Lower lobe of right lung (tissue), 2 donors: ENCODE measurements around the gene DOK7. TPM values are rescaled to one million over a fixed set of nuclear protein-coding genes. Genes with fewer than 3 reads are reported as not detected.

Experiments
- ATAC-seq, 2 donors: fragments of 200-7000 bp; cut with Tn5 transposase; one replicate each; pipeline ENCODE4 v1.9.1; 2020 to 2022; ENCODE audit warnings: mild to moderate bottlenecking in 2 of 2, moderate library complexity in 2 of 2
- DNase-seq: peaks from one replicate; pipeline ENCODE4 v3.0.0-alpha.2; 2020
- H3K27ac ChIP-seq: fragments of 200-600 bp; one replicate; pipeline ENCODE4 v1.8.0; 2022
- H3K27me3 ChIP-seq: fragments of 200-600 bp; one replicate; pipeline ENCODE4 v1.8.0; 2022; ENCODE audit warnings: low read depth
- H3K36me3 ChIP-seq: fragments of 200-600 bp; one replicate; pipeline ENCODE4 v1.8.0; 2022; ENCODE audit warnings: mild to moderate bottlenecking
- H3K4me1 ChIP-seq: fragments of 200-600 bp; one replicate; pipeline ENCODE4 v1.8.0; 2022
- H3K4me3 ChIP-seq: fragments of 200-600 bp; one replicate; pipeline ENCODE4 v1.8.0; 2022; ENCODE audit warnings: mild to moderate bottlenecking
- H3K9me3 ChIP-seq: fragments of 200-600 bp; one replicate; pipeline ENCODE4 v1.8.0; 2022
- intact Hi-C: fragments of 100-400 bp; cut with DNase I; formaldehyde crosslinking; loops from one replicate; pipeline ENCODE4 v1.11.0; 2022
- total RNA-seq: library from RNA; stranded (reverse); fragmentation: NEBNext Ultra II Directional; extraction: Animal tissue kit (Norgen Biotek cat#: 25700); gene quantifications from one replicate; pipeline ENCODE4 v1.2.1, GENCODE V29; 2021
- TF ChIP-seq, protein P1 (sequence below): fragments of 200-600 bp; IDR thresholded peaks from one replicate; pipeline ENCODE4 v1.8.0; 2022; ENCODE audit warnings: antibody characterized with exemption, mild to moderate bottlenecking
- donor health status: DM: no; HTN: yes; CAD: no; lungs with severe emphysema.

The DOK7 gene
- total RNA-seq, 1 donor from 2014 or later: 4.0 TPM

DNA sequence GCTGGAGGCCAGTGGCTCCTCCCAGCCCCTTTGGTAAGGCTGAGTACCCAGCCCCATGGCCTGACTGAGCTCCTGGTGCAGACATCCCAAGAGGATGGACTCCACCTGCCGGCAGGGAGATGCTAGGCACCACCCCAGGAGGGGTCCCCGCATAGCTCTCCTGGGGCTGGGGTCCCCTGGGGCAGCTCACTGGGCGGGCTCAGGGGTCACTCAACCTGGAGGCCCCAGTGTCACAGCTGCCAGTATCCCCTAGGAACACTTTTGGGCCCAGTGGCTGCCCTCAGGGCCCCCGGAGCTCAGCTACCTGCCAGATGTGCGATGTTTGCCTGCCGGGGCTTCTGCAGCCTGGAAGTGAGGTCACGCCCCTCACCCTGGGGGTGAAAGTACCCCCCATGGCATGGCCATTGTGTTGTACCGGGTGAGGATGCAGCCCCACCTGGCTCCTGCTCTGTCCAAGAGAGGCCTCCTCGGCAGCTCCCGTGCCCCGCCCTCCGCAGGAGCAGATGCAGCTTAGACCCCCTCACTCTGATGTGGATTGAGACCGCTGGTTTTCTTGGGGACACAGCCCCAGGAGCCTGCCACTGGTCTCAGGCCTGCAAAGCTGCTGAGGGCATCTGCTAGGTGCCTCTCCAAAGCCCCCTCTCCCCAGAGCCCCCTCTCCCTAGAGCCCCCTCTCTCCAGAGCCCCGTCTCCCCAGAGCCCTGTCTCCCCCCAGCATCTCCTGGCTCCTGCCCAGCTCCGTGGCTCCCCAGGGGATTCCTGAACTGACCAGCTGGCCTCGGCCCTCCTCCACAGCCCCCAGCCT lies 28.0 kb upstream of the DOK7 start:
- H3K4me3 ChIP-seq: no peak overlapping the region
- H3K36me3 ChIP-seq: peaks cover 29% of the 10 kb centered on the region
- ATAC-seq (no peak), DNase-seq (no peak)
- no peak overlapping the region for H3K27ac ChIP-seq
- no peaks in the 10 kb centered on the region for H3K27me3 ChIP-seq
- TF ChIP-seq, protein P1, sequence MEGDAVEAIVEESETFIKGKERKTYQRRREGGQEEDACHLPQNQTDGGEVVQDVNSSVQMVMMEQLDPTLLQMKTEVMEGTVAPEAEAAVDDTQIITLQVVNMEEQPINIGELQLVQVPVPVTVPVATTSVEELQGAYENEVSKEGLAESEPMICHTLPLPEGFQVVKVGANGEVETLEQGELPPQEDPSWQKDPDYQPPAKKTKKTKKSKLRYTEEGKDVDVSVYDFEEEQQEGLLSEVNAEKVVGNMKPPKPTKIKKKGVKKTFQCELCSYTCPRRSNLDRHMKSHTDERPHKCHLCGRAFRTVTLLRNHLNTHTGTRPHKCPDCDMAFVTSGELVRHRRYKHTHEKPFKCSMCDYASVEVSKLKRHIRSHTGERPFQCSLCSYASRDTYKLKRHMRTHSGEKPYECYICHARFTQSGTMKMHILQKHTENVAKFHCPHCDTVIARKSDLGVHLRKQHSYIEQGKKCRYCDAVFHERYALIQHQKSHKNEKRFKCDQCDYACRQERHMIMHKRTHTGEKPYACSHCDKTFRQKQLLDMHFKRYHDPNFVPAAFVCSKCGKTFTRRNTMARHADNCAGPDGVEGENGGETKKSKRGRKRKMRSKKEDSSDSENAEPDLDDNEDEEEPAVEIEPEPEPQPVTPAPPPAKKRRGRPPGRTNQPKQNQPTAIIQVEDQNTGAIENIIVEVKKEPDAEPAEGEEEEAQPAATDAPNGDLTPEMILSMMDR: no peak
- H3K4me1 ChIP-seq: peaks cover 8% of the 10 kb centered on the region
- intact Hi-C loops: no loop called here
- H3K9me3 ChIP-seq: no peaks in the 10 kb centered on the region

DNA sequence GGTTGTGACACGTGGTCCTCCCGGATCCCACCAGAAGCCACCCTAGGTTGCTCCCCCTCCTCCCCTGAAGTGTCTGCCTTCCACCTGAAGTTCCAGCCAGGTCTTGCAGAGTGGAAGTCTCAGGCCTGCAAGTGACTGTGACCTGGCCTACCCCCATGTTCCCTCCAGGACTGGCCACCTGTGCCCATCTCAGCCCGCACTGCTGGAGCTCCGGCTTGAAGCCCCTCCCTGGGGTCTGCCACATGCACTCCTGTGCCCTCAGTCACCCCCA lies 27.5 kb upstream of the DOK7 start:
- ATAC-seq (no peak), DNase-seq (no peak)
- no peaks in the 10 kb centered on the region for H3K9me3 ChIP-seq
- TF ChIP-seq, protein P1: no peak
- intact Hi-C loops: no loop called here
- peaks cover 25% of the 10 kb centered on the region for H3K36me3 ChIP-seq
- H3K27me3 ChIP-seq: no peaks in the 10 kb centered on the region
- no peak overlapping the region for H3K4me3 ChIP-seq
- no peak overlapping the region for H3K27ac ChIP-seq
- H3K4me1 ChIP-seq: peaks cover 8% of the 10 kb centered on the region

DNA sequence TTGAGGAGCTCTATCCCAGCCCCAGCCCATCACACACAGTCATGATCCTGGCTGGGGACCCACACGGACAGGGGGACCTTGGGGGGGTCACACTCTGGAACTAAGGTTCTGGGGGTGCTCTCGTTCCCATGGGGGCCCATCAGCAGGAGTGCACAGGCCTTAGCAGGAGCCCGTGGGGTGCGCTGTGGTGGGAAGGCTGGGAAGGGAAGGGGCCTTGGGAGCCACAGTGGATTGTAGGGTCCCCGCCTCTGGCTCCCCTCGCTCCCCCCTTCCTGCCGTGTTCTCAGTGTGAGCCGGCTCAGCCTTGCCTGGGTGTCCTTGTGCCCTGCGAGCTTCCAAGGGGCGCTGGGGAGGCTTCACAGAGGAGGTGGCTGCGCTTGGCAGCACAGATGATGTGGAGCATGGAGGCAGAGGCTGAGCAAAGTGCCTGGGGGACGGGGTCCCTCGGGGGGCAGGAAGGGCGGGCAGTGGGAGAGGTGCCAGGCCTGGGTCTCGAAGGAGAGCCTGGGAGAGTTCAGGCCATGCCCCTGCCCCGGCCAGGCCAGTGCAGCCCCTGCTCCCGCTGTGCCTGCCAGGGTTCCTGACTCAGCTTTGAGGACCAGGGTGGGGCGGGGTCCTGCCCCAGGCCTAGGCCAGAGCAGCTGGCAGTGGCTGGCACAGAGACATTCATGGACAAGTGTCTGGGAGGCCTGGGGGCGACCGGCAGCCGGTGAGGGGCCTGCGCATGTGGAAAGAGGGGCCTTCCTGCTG lies 26.9 kb upstream of the DOK7 start:
- H3K27me3 ChIP-seq: no peaks in the 10 kb centered on the region
- H3K4me1 ChIP-seq: peaks cover 8% of the 10 kb centered on the region
- intact Hi-C loops: no loop called here
- TF ChIP-seq, protein P1: no peak
- no peaks in the 10 kb centered on the region for H3K9me3 ChIP-seq
- peaks cover 19% of the 10 kb centered on the region for H3K36me3 ChIP-seq
- no peak overlapping the region for H3K4me3 ChIP-seq
- H3K27ac ChIP-seq: peak overlapping the region; percentile 31
- DNase-seq (no peak), ATAC-seq (peak in 1 of 2 donors; percentile 2)

DNA sequence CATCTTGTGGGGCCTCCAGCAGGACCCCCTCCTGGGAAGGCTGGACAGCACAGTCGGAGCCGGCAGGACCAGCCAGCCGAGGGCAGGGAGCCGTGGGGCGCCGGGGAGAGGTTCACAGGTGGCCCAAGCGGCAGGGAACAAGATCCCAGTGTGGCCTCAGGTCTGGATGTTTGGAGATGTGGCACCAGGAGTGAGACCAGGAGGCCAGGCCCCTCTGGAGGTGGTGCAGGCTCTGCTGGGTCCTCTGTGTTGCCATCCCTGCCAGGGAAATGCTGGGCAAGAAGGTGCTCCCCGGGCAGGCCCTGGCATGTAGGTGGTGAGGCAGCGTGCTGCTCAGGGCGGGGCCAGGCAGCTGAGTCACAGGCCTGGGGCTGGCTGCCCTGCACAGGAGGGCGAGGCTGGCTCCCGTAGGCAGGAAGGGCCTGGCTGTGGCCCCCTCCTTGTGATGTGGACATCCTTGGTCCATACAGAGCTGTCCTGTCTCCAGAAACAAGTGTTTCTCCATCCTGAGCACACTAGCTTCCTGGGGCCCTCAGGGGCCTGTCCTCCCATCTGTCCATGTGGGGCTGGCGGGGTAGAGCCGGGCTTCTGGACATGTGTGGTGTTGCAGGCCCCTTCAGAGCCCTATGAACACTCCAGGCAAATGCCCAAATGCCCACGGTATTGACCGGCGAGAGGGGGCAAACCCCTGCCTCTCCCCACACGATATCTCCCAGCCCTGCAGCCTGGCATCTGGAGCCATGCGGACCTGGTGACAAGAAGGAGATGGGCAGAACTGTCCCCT lies 26.1 kb upstream of the DOK7 start:
- Histone ChIP-seq H3K27ac (peak overlapping the region; percentile 31), H3K9me3 (no peaks in the 10 kb centered on the region), H3K4me3 (no peak overlapping the region), H3K36me3 (peaks cover 11% of the 10 kb centered on the region), H3K4me1 (peaks cover 8% of the 10 kb centered on the region), H3K27me3 (no peaks in the 10 kb centered on the region)
- ATAC-seq (peak; percentile 74 to 76), DNase-seq (no peak)
- intact Hi-C loops: no loop called here
- TF ChIP-seq, protein P1: no peak

DNA sequence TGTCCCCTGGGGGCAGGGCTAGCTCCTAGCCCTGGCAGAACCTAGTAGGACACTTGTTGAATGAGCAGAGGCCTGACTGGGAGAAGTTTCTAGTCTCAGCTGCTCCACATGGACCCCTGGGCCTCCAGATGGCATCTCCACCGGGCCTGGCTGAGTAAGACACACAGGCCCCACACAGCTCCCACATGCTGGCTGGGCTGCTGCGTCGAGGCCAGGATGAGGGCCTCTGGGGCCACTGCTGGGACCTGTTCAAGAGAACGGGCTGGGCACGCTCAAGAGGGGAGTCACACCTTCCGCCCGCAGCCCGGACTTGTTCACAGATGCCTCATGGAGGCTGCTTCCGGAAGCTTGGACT lies 25.5 kb upstream of the DOK7 start:
- intact Hi-C loops: no loop called here
- Histone ChIP-seq H3K4me3 (no peak overlapping the region), H3K36me3 (peaks cover 6% of the 10 kb centered on the region), H3K9me3 (no peaks in the 10 kb centered on the region), H3K4me1 (peaks cover 8% of the 10 kb centered on the region), H3K27ac (no peak overlapping the region), H3K27me3 (no peaks in the 10 kb centered on the region)
- TF ChIP-seq, protein P1: no peak
- DNase-seq (no peak), ATAC-seq (no peak)
